Testis (tissue), 2 donors: ENCODE results near the gene TUBB2A.

Source experiments
- POLR2A ChIP-seq: fragments of 450-650 bp; IDR thresholded peaks from one replicate; pipeline ENCODE4 v1.6.1; 2017; ENCODE audit warnings: antibody characterized with exemption, mild to moderate bottlenecking, moderate library complexity
- TF ChIP-seq, protein P1 (sequence below), 3 experiments: fragments of 450-650 bp in 2 of 3; fragments of 200-600 bp in 1 of 3; sonication (generic) in 1 of 3; IDR thresholded peaks; one replicate each; pipeline ENCODE4 v1.5.1; 2016 to 2019; ENCODE audit warnings: antibody characterized with exemption in 3 of 3, mild to moderate bottlenecking in 2 of 3, moderate library complexity in 1 of 3

DNA sequence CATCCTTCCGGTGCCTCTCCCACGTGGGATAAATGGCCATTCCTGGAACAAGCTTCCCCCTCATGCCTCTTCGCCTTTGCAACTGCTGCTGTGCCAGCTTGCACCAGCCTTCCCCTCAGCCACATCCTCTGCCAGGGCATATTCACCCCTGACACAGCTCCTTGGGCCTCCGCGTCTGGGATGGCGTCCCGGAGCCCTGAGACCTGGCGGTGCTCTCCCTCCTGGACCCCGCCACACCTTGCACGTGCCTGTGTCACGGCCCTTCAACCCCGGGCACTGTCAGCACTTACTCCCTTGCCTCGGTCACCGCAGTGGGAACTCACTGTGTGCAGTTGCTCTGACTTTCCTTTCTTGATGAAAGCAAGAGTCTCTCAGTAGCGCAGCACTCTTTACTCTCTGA is 25.6 kb downstream of the TUBB2A start:
- TF ChIP-seq, protein P1, sequence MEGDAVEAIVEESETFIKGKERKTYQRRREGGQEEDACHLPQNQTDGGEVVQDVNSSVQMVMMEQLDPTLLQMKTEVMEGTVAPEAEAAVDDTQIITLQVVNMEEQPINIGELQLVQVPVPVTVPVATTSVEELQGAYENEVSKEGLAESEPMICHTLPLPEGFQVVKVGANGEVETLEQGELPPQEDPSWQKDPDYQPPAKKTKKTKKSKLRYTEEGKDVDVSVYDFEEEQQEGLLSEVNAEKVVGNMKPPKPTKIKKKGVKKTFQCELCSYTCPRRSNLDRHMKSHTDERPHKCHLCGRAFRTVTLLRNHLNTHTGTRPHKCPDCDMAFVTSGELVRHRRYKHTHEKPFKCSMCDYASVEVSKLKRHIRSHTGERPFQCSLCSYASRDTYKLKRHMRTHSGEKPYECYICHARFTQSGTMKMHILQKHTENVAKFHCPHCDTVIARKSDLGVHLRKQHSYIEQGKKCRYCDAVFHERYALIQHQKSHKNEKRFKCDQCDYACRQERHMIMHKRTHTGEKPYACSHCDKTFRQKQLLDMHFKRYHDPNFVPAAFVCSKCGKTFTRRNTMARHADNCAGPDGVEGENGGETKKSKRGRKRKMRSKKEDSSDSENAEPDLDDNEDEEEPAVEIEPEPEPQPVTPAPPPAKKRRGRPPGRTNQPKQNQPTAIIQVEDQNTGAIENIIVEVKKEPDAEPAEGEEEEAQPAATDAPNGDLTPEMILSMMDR (IDR thresholded peaks at IDR 0.05), result no peak
- no peak for TF ChIP-seq POLR2A
